H1 (cell line): ENCODE results near the gene XRN2. TPM values are rescaled to one million over a fixed set of nuclear protein-coding genes. Genes with fewer than 3 reads are reported as not detected.

ENCODE experiments used
- CTCF ChIA-PET: fragments of 300-600 bp; sonication (Branson Sonifier 250); formaldehyde crosslinking; loops from one replicate; lab custom pipeline; 2021; ENCODE audit not compliant: partially characterized antibody; lab: Charles Lee
- POLR2A ChIA-PET: fragments of 300-600 bp; sonication (Branson Sonifier 250); formaldehyde crosslinking; loops from one replicate; lab custom pipeline; 2021; ENCODE audit warnings: inconsistent platforms; ENCODE audit not compliant: partially characterized antibody; lab: Charles Lee
- DNase-seq, 2 experiments: peaks; one replicate each; pipeline versions ENCODE4 v3.0.0 to v3.0.0-alpha.2; 2010 to 2022; ENCODE audit warnings: low spot score in 2 of 2, low read depth in 1 of 2, mixed read lengths in 1 of 2
- FAIRE-seq: peaks from 2 replicates; lab custom pipeline; 2011; peaks lifted over from hg19 to GRCh38; lab: Jason Lieb, UNC
- H2AFZ ChIP-seq: 2 replicates; pipeline ENCODE4 v1.8.1; 2012; ENCODE audit warnings: low read length, inconsistent platforms
- H2AK5ac ChIP-seq: 2 replicates; pipeline ENCODE4 v1.6.1; 2013; ENCODE audit warnings: low read depth, low read length
- H2BK120ac ChIP-seq: replicated peaks from 2 replicates; pipeline ENCODE3; 2013; ENCODE audit warnings: low read depth, low read length, inconsistent platforms
- H2BK12ac ChIP-seq: 2 replicates; pipeline ENCODE4 v1.6.1; 2013; ENCODE audit warnings: low read depth, low read length
- H2BK15ac ChIP-seq: 2 replicates; pipeline ENCODE4 v1.6.1; 2013; ENCODE audit warnings: low read length
- H2BK20ac ChIP-seq: 2 replicates; pipeline ENCODE4 v1.6.1; 2013; ENCODE audit warnings: low read length
- H2BK5ac ChIP-seq: 2 replicates; pipeline ENCODE4 v1.6.1; 2013; ENCODE audit warnings: low read depth, low read length
- H3K14ac ChIP-seq: 2 replicates; pipeline ENCODE4 v1.6.1; 2013; ENCODE audit warnings: inconsistent platforms; ENCODE audit not compliant: insufficient read length
- H3K18ac ChIP-seq: 2 replicates; pipeline ENCODE4 v1.6.1; 2013; ENCODE audit warnings: low read length; ENCODE audit errors: extremely low read depth
- H3K23ac ChIP-seq: 2 replicates; pipeline ENCODE4 v1.6.1; 2013; ENCODE audit warnings: inconsistent platforms; ENCODE audit not compliant: insufficient read length
- H3K23me2 ChIP-seq: 2 replicates; pipeline ENCODE4 v1.6.1; 2013; ENCODE audit warnings: low read depth, low read length
- H3K27ac ChIP-seq: 2 replicates; pipeline ENCODE4 v1.6.1; 2011; ENCODE audit warnings: low read depth, low read length, inconsistent platforms
- H3K27me3 ChIP-seq, 4 experiments: replicated peaks in 1 of 4; 1 replicate in 1 of 4; 2 replicates in 3 of 4; pipeline versions ENCODE4 v1.6.1 to v1.8.1; 2011 to 2013; ENCODE audit warnings: low read length in 3 of 4, mild to moderate bottlenecking in 3 of 4, inconsistent platforms in 2 of 4, mixed read lengths in 2 of 4, moderate library complexity in 1 of 4; ENCODE audit not compliant: control insufficient read depth in 3 of 4, insufficient read depth in 3 of 4; ENCODE audit errors: extremely low read depth in 1 of 4
- H3K36me3 ChIP-seq, 4 experiments: 2 replicates each; pipeline versions ENCODE4 v1.6.1 to v1.8.1; 2011 to 2013; ENCODE audit warnings: mild to moderate bottlenecking in 4 of 4, low read length in 3 of 4, moderate library complexity in 2 of 4, control low read depth in 1 of 4, inconsistent platforms in 1 of 4; ENCODE audit not compliant: insufficient read depth in 4 of 4, control insufficient read depth in 2 of 4
- H3K4ac ChIP-seq: replicated peaks from 2 replicates; pipeline ENCODE3; 2013; ENCODE audit warnings: low read length, low read depth, mixed read lengths, inconsistent platforms; ENCODE audit not compliant: insufficient read length
- H3K4me1 ChIP-seq, 4 experiments: replicated peaks in 1 of 4; 1 replicate in 1 of 4; 2 replicates in 3 of 4; pipeline versions ENCODE4 v1.6.1 to v1.8.1; 2011 to 2013; ENCODE audit warnings: low read length in 3 of 4, inconsistent platforms in 2 of 4, mixed read lengths in 1 of 4; ENCODE audit not compliant: insufficient read depth in 4 of 4, control insufficient read depth in 3 of 4
- H3K4me2 ChIP-seq, 2 experiments: 2 replicates each; pipeline versions ENCODE4 v1.6.1 to v1.8.1; 2011 to 2013; ENCODE audit warnings: low read depth in 2 of 2, low read length in 2 of 2, control low read depth in 1 of 2, inconsistent platforms in 1 of 2, mild to moderate bottlenecking in 1 of 2; ENCODE audit not compliant: insufficient read depth in 1 of 2
- H3K4me3 ChIP-seq, 4 experiments: fragments of 200-600, 300-600 bp in 1 of 4; sonication (generic), shearing (Covaris generic), sonication (Bioruptor Twin) in 1 of 4; 2 replicates each; pipeline versions ENCODE4 v1.5.1 to v1.8.1; 2011 to 2016; ENCODE audit warnings: low read length in 4 of 4, low read depth in 3 of 4, control low read depth in 2 of 4, inconsistent platforms in 2 of 4, mild to moderate bottlenecking in 2 of 4, mixed read lengths in 1 of 4, moderate library complexity in 1 of 4; ENCODE audit not compliant: insufficient read depth in 2 of 4; ENCODE audit errors: extremely low read depth in 1 of 4
- H3K56ac ChIP-seq: replicated peaks from 2 replicates; pipeline ENCODE3; 2013; ENCODE audit warnings: low read depth, mild to moderate bottlenecking, mixed read lengths, low read length, inconsistent platforms; ENCODE audit not compliant: insufficient read length
- H3K79me1 ChIP-seq: 2 replicates; pipeline ENCODE4 v1.6.1; 2013; ENCODE audit warnings: low read depth, low read length, control low read depth
- H3K79me2 ChIP-seq, 2 experiments: 2 replicates each; pipeline versions ENCODE4 v1.6.1 to v1.8.1; 2012 to 2013; ENCODE audit warnings: low read length in 2 of 2, mild to moderate bottlenecking in 2 of 2, inconsistent platforms in 1 of 2; ENCODE audit not compliant: insufficient read depth in 2 of 2, control insufficient read depth in 1 of 2
- H3K9ac ChIP-seq, 4 experiments: replicated peaks in 1 of 4; 1 replicate in 1 of 4; 2 replicates in 3 of 4; pipeline versions ENCODE4 v1.6.1 to v1.8.1; 2011 to 2013; ENCODE audit warnings: low read depth in 3 of 4, low read length in 3 of 4, control low read depth in 2 of 4, mild to moderate bottlenecking in 2 of 4, moderate library complexity in 2 of 4, inconsistent platforms in 1 of 4; ENCODE audit errors: extremely low read depth in 1 of 4
- H3K9me3 ChIP-seq, 2 experiments: 2 replicates each; pipeline versions ENCODE4 v1.6.1 to v1.8.1; 2012 to 2013; ENCODE audit warnings: mild to moderate bottlenecking in 2 of 2, moderate library complexity in 2 of 2, control low read depth in 1 of 2, inconsistent platforms in 1 of 2, low read depth in 1 of 2, low read length in 1 of 2, mixed read lengths in 1 of 2; ENCODE audit not compliant: insufficient read depth in 2 of 2
- H4K20me1 ChIP-seq, 2 experiments: replicated peaks in 1 of 2; 2 replicates each; pipeline versions ENCODE3 to v1.8.1; 2011 to 2013; ENCODE audit warnings: inconsistent platforms in 2 of 2, low read length in 2 of 2, mild to moderate bottlenecking in 1 of 2; ENCODE audit not compliant: insufficient read depth in 2 of 2, control insufficient read depth in 1 of 2
- H4K5ac ChIP-seq: 2 replicates; pipeline ENCODE4 v1.6.1; 2013; ENCODE audit warnings: low read length, low read depth, mixed read lengths, inconsistent platforms; ENCODE audit not compliant: insufficient read length
- H4K8ac ChIP-seq: 2 replicates; pipeline ENCODE4 v1.8.0; 2013; ENCODE audit warnings: mild to moderate bottlenecking, moderate library complexity, low read length, inconsistent platforms; ENCODE audit not compliant: insufficient read depth; ENCODE audit errors: extremely low read depth
- H4K91ac ChIP-seq: replicated peaks from 2 replicates; pipeline ENCODE3; 2013; ENCODE audit warnings: low read length, mixed read lengths, inconsistent platforms; ENCODE audit not compliant: insufficient read length
- CREB1 ChIP-seq: IDR thresholded peaks from 2 replicates; pipeline ENCODE4 v1.6.1; 2012; ENCODE audit warnings: inconsistent platforms
- RXRA ChIP-seq: IDR thresholded peaks from 2 replicates; pipeline ENCODE4 v1.6.1; 2011; ENCODE audit warnings: low read depth, mild to moderate bottlenecking, low read length, moderate library complexity; ENCODE audit not compliant: insufficient read depth
- SAP30 ChIP-seq: fragments of 300-600 bp; sonication (generic); IDR thresholded peaks from 2 replicates; pipeline ENCODE4 v1.7.1; 2012; ENCODE audit warnings: low read length, moderate library complexity, mild to moderate bottlenecking, inconsistent platforms; ENCODE audit not compliant: insufficient read depth, insufficient replicate concordance
- SIN3A ChIP-seq, 2 experiments: IDR thresholded peaks in 1 of 2; conservative IDR thresholded peaks in 1 of 2; 2 replicates each; pipeline ENCODE4 v1.6.1; 2011 to 2012; ENCODE audit warnings: low read length in 2 of 2, improper control_type of control experiment in 1 of 2, low read depth in 1 of 2, mild to moderate bottlenecking in 1 of 2
- WGBS, 2 experiments: shearing (Covaris generic) in 1 of 2; methylation state at CpG; one replicate each; pipeline versions ENCODE4 v1.1.6 to v1.1.7; 2013 to 2015; ENCODE audit warnings: low lambda C conversion rate in 2 of 2, mixed read lengths in 2 of 2, inconsistent platforms in 1 of 2, low coverage in 1 of 2, missing lambda C conversion rate in 1 of 2; ENCODE audit not compliant: insufficient replicate concordance in 2 of 2, insufficient coverage in 1 of 2, insufficient read length in 1 of 2; ENCODE audit errors: extremely low coverage in 1 of 2, missing lambda C conversion rate in 1 of 2; 5-methylcytosine and 5-hydroxymethylcytosine counted together
- polyA plus RNA-seq, 7 experiments: library from polyadenylated mRNA; depleted of rRNA in 3 of 7; stranded (reverse) in 5 of 7; unstranded in 2 of 7; fragments of >200 nt in 5 of 7; fragments of 200-250 nt in 2 of 7; gene quantifications; 1 replicate in 5 of 7; 2 replicates in 1 of 7; 4 replicates in 1 of 7; pipeline versions ENCODE4 v1.2.1 to v1.2.3, GENCODE V29; 2011 to 2013; ENCODE audit warnings: missing spikeins in 2 of 7, mixed read lengths in 2 of 7
- total RNA-seq: library from RNA; stranded (reverse); fragmentation: NEBNext Ultra II Directional; extraction: Animal tissue kit (Norgen Biotek cat#: 25700); gene quantifications from 2 replicates; pipeline ENCODE4 v1.2.1, GENCODE V29; 2021

Gene XRN2
- total and polyA plus RNA-seq, 2 of the 8 experiments (the other 6 are each of a cell fraction or from before 2014, with no cell fraction given), result 60.3 to 139 TPM

GRCh38 chr20:21303872-21304586 lies 898 bp downstream of the XRN2 start:
- H2BK120ac ChIP-seq, result peak overlapping the region; percentile 10
- H3K79me2 ChIP-seq, result peaks cover 30 to 37% of the 10 kb centered on the region in 2 experiments
- H3K4ac ChIP-seq, result no peak overlapping the region
- ChIA-PET POLR2A (interaction anchor here (0.6 to 2.7 kb wide), 21 partner anchors 8 to 424 kb away, joined by 3 to 17 read pairs (median 6); no protein-coding TSS in a partner anchor), CTCF (interaction anchor here (0.9 to 2.0 kb wide), 2 partner anchors 68 to 277 kb away, joined by 3 to 9 read pairs; no protein-coding TSS in a partner anchor)
- H3K18ac ChIP-seq, result peak overlapping the region; percentile 36
- no peak overlapping the region; the same call in 1 of the 2 replicates for H2AK5ac ChIP-seq
- DNase-seq (no peak), FAIRE-seq (no peak)
- H3K9me3 ChIP-seq, result no peaks in the 10 kb centered on the region
- peak overlapping the region; percentile 66; the same call in 1 of the 2 replicates for H4K8ac ChIP-seq
- no peaks in the 10 kb centered on the region for H3K79me1 ChIP-seq
- H3K9ac ChIP-seq, result peak overlapping the region; percentile 61 to 98 (median 93)
- H3K4me1 ChIP-seq, result peaks cover 0 to 5% (median 1%) of the 10 kb centered on the region in 4 experiments; a peak in 3 of 7 replicates
- peak overlapping the region; percentile 91; the same call in 1 of the 2 replicates for H2BK5ac ChIP-seq
- H3K4me3 ChIP-seq, result peak overlapping the region; percentile 77 to 94 (median 86)
- H2BK15ac ChIP-seq, result no peak overlapping the region
- H2BK12ac ChIP-seq, result no peak overlapping the region
- no peaks in the 10 kb centered on the region for H3K27me3 ChIP-seq
- no peak overlapping the region for H2AFZ ChIP-seq
- 4% methylated on average over 18 of the region's 18 CpGs; no CpG with 5 or more reads in 1 of the 2 experiments for WGBS, 2 experiments
- H3K23ac ChIP-seq, result no peak overlapping the region
- 0 out of 4 replicates have a peak, but pooled peaks of 1 of the 2 experiments have one; percentile 91 for TF ChIP-seq SIN3A (conservative IDR thresholded peaks at IDR 0.05 in 1 of 2, IDR thresholded peaks at IDR 0.05 in 1 of 2; ENCODE audit: low read depth in 1 of 2, low read length in 2 of 2)
- TF ChIP-seq SAP30, result peak; percentile 84
- TF ChIP-seq CREB1, result no peak
- no peak for TF ChIP-seq RXRA
- no peak overlapping the region for H4K91ac ChIP-seq
- no peak overlapping the region for H3K14ac ChIP-seq
- H3K23me2 ChIP-seq, result peaks cover 5% of the 10 kb centered on the region
- H3K36me3 ChIP-seq, result peaks cover 0 to 4% (median 0%) of the 10 kb centered on the region in 4 experiments; a peak in 2 of 8 replicates
- no peak overlapping the region for H4K5ac ChIP-seq
- peak overlapping the region; percentile 91 to 98 for H3K4me2 ChIP-seq
- H2BK20ac ChIP-seq, result no peak overlapping the region
- H3K56ac ChIP-seq, result peak overlapping the region; percentile 52
- H4K20me1 ChIP-seq, result peaks cover 5 to 11% of the 10 kb centered on the region in 2 experiments
- peak overlapping the region; percentile 98 for H3K27ac ChIP-seq
